K562 (cell line): ENCODE results near the gene ACSL6. TPM values are rescaled to one million over a fixed set of nuclear protein-coding genes. Genes with fewer than 3 reads are reported as not detected.

Experiments used
- ATAC-seq: fragments of 200-7000 bp; cut with Tn5 transposase; 3 replicates; pipeline ENCODE4 v1.9.1; 2020; ENCODE audit warnings: moderate library complexity
- BruUV-seq: library from RNA; stranded (reverse); fragments of 400-500 nt; replicated peaks from 2 replicates; lab custom pipeline; 2021; lab: Mats Ljungman, UMichigan
- CTCF ChIA-PET: fragments of 300-600 bp; formaldehyde crosslinking; extraction: SDS; loops from one replicate; lab custom pipeline; 2021; ENCODE audit warnings: low intra/inter-chr PET ratio; lab: Yijun Ruan, JAX
- POLR2A ChIA-PET: fragments of 300-600, 350-650 bp; sonication (Branson Sonifier 250); formaldehyde crosslinking; extraction: SDS; loops from one replicate; lab custom pipeline; 2021; ENCODE audit warnings: antibody characterized with exemption, inconsistent platforms; lab: Yijun Ruan, JAX
- DNase-seq, 4 experiments: peaks; one replicate each; pipeline versions ENCODE4 v3.0.0 to v3.0.0-alpha.2; 2011 to 2018; ENCODE audit warnings: low spot score in 3 of 4, mixed read lengths in 3 of 4; ENCODE audit errors: extremely low read depth in 1 of 4
- FAIRE-seq: peaks from 2 replicates; lab custom pipeline; 2011; peaks lifted over from hg19 to GRCh38; lab: Jason Lieb, UNC
- H2AFZ ChIP-seq: 2 replicates; pipeline ENCODE4 v1.6.0; 2011; ENCODE audit warnings: low read depth, low read length, control low read depth, inconsistent platforms
- H3K27ac ChIP-seq: fragments of 200-600 bp; 3 replicates; pipeline ENCODE4 v1.8.0; 2011; ENCODE audit warnings: low read depth, mild to moderate bottlenecking, control low read depth, inconsistent platforms, low read length, moderate library complexity, mixed read lengths; ENCODE audit errors: extremely low read depth
- H3K27me3 ChIP-seq, 2 experiments: fragments of 300-600 bp in 1 of 2; 2 replicates in 1 of 2; 3 replicates in 1 of 2; pipeline versions ENCODE4 v1.6.0 to v1.8.0; 2011; ENCODE audit warnings: inconsistent platforms in 2 of 2, low read length in 2 of 2, mild to moderate bottlenecking in 1 of 2, mixed read lengths in 1 of 2, moderate library complexity in 1 of 2; ENCODE audit not compliant: control insufficient read depth in 2 of 2, insufficient read depth in 2 of 2
- H3K36me3 ChIP-seq: fragments of 300-600 bp; 3 replicates; pipeline ENCODE4 v1.8.0; 2011; ENCODE audit warnings: mild to moderate bottlenecking, low read length, inconsistent platforms; ENCODE audit not compliant: control insufficient read depth, insufficient read depth
- H3K4me1 ChIP-seq, 2 experiments: fragments of 200-600 bp in 1 of 2; replicated peaks in 1 of 2; 2 replicates in 1 of 2; 3 replicates in 1 of 2; pipeline versions ENCODE4 v1.5.1 to v1.8.0; 2011; ENCODE audit warnings: inconsistent platforms in 2 of 2, low read length in 2 of 2, mild to moderate bottlenecking in 1 of 2, mixed read lengths in 1 of 2, moderate library complexity in 1 of 2; ENCODE audit not compliant: control insufficient read depth in 2 of 2, insufficient read depth in 2 of 2
- H3K4me2 ChIP-seq: 2 replicates; pipeline ENCODE4 v1.6.1; 2011; ENCODE audit warnings: low read length, control low read depth, inconsistent platforms, mixed read lengths; ENCODE audit not compliant: insufficient read depth
- H3K4me3 ChIP-seq: fragments of 200-600 bp; sonication (generic), shearing (Covaris generic); 2 replicates; pipeline ENCODE4 v1.5.1; 2016; ENCODE audit warnings: control low read depth, inconsistent platforms
- H3K79me2 ChIP-seq: fragments of 200-600 bp; 3 replicates; pipeline ENCODE4 v1.8.0; 2011; ENCODE audit warnings: low read length, inconsistent platforms; ENCODE audit not compliant: control insufficient read depth, insufficient read depth
- H3K9ac ChIP-seq, 2 experiments: 2 replicates each; pipeline versions ENCODE4 v1.6.0 to v1.6.1; 2011; ENCODE audit warnings: low read depth in 2 of 2, low read length in 2 of 2, control low read depth in 1 of 2, inconsistent platforms in 1 of 2, mild to moderate bottlenecking in 1 of 2, mixed read lengths in 1 of 2; ENCODE audit not compliant: insufficient read depth in 1 of 2
- H3K9me1 ChIP-seq: one replicate; pipeline ENCODE4 v1.6.0; 2011; ENCODE audit warnings: inconsistent platforms, mild to moderate bottlenecking, low read length, moderate library complexity; ENCODE audit not compliant: control insufficient read depth, insufficient read depth
- H3K9me3 ChIP-seq: replicated peaks from 2 replicates; pipeline ENCODE4 v1.5.1; 2011; ENCODE audit warnings: low read depth, low read length, inconsistent platforms; ENCODE audit not compliant: control insufficient read depth, insufficient read depth
- H4K20me1 ChIP-seq: replicated peaks from 2 replicates; pipeline ENCODE4 v1.6.1; 2011; ENCODE audit warnings: low read length, inconsistent platforms, mixed read lengths; ENCODE audit not compliant: control insufficient read depth, insufficient read depth
- CBFB ChIP-seq: sonication (generic); formaldehyde crosslinking; IDR thresholded peaks from 2 replicates; pipeline ENCODE4 v1.4.0; 2020; ENCODE audit warnings: mild to moderate bottlenecking, missing genetic modification reagents
- HDAC1 ChIP-seq, 2 experiments: fragments of 450-650 bp; IDR thresholded peaks; 2 replicates each; pipeline ENCODE4 v1.6.1; 2016 to 2017; ENCODE audit warnings: inconsistent platforms in 1 of 2, mild to moderate bottlenecking in 1 of 2, moderate library complexity in 1 of 2
- KHSRP ChIP-seq: fragments of 450-650 bp; IDR thresholded peaks from 2 replicates; pipeline ENCODE4 v1.6.1; 2017
- MCM2 ChIP-seq: fragments of 450-650 bp; IDR thresholded peaks from 2 replicates; pipeline ENCODE4 v1.6.1; 2017; ENCODE audit warnings: low read depth, mild to moderate bottlenecking
- NCOA6 ChIP-seq: fragments of 450-650 bp; IDR thresholded peaks from 2 replicates; pipeline ENCODE4 v1.6.1; 2017; ENCODE audit warnings: mild to moderate bottlenecking
- RB1 ChIP-seq: fragments of 450-650 bp; IDR thresholded peaks from 2 replicates; pipeline ENCODE4 v1.6.1; 2017; ENCODE audit warnings: low read depth, mild to moderate bottlenecking
- THRAP3 ChIP-seq: fragments of 450-650 bp; IDR thresholded peaks from 2 replicates; pipeline ENCODE4 v1.6.1; 2016; ENCODE audit warnings: mild to moderate bottlenecking, inconsistent platforms, borderline replicate concordance
- ZFP1 ChIP-seq: fragments of 450-650 bp; formaldehyde crosslinking; IDR thresholded peaks from 2 replicates; pipeline ENCODE4 v1.4.0; 2020; ENCODE audit warnings: mild to moderate bottlenecking, mixed read lengths
- ZNF224 ChIP-seq: sonication (generic); formaldehyde crosslinking; IDR thresholded peaks from 2 replicates; pipeline ENCODE4 v1.8.0; 2022; ENCODE audit warnings: mild to moderate bottlenecking, missing genetic modification reagents
- ZNF24 ChIP-seq: fragments of 450-650 bp; IDR thresholded peaks from 2 replicates; pipeline ENCODE4 v1.6.1; 2016
- WGBS: fragments of 100-300 bp; shearing (Covaris generic); methylation state at CpG from one replicate; pipeline ENCODE4 v1.1.6; 2016; ENCODE audit warnings: low coverage, mixed read lengths; ENCODE audit not compliant: insufficient coverage; ENCODE audit errors: missing lambda C conversion rate; 5-methylcytosine and 5-hydroxymethylcytosine counted together
- in situ Hi-C: fragments of 300-500 bp; cut with MboI; formaldehyde crosslinking; loops from 4 replicates; pipeline ENCODE4 v1.15.0; 2018; ENCODE audit warnings: inconsistent platforms, mixed read lengths
- intact Hi-C: fragments of 100-400 bp; cut with micrococcal nuclease; formaldehyde crosslinking; loops from 2 replicates; pipeline ENCODE4 v1.14.2; 2022
- polyA plus RNA-seq, 8 experiments: library from polyadenylated mRNA; depleted of rRNA in 4 of 8; stranded (reverse) in 5 of 8; unstranded in 3 of 8; fragments of >200 nt; fragmentation: Nextera tagmentation in 2 of 8; fragmentation: Illumina TruSeq in 1 of 8; extraction: Ambion mirVana in 2 of 8; extraction: Trizol in 1 of 8; gene quantifications; 2 replicates each; pipeline versions ENCODE4 v1.2.1 to v1.2.3, GENCODE V29; 2011 to 2014; ENCODE audit warnings: inconsistent platforms in 1 of 8, missing spikeins in 1 of 8
- total RNA-seq, 7 experiments: library from RNA; depleted of rRNA in 6 of 7; stranded (reverse); fragments of >200 nt in 6 of 7; fragmentation: Illumina TruSeq in 2 of 7; extraction: Trizol in 2 of 7; gene quantifications; 2 replicates each; pipeline versions ENCODE4 v1.2.1 to v1.2.3, GENCODE V29; 2011 to 2021; ENCODE audit warnings: low replicate concordance in 1 of 7
- TF ChIP-seq, protein P1 (sequence below), 2 experiments: fragments of 450-650 bp in 1 of 2; sonication (generic) in 1 of 2; formaldehyde crosslinking in 1 of 2; IDR thresholded peaks in 1 of 2; conservative IDR thresholded peaks in 1 of 2; 2 replicates each; pipeline versions ENCODE4 v1.6.1 to v1.8.1; 2016 to 2023; ENCODE audit warnings: mild to moderate bottlenecking in 2 of 2, moderate library complexity in 2 of 2, inconsistent platforms in 1 of 2, missing genetic modification reagents in 1 of 2

Gene ACSL6
- total and polyA plus RNA-seq, 9 of the 15 experiments (the other 6 are each of a cell fraction or from before 2014, with no cell fraction given) = 0.50 to 1.5 (median 0.69) TPM

DNA sequence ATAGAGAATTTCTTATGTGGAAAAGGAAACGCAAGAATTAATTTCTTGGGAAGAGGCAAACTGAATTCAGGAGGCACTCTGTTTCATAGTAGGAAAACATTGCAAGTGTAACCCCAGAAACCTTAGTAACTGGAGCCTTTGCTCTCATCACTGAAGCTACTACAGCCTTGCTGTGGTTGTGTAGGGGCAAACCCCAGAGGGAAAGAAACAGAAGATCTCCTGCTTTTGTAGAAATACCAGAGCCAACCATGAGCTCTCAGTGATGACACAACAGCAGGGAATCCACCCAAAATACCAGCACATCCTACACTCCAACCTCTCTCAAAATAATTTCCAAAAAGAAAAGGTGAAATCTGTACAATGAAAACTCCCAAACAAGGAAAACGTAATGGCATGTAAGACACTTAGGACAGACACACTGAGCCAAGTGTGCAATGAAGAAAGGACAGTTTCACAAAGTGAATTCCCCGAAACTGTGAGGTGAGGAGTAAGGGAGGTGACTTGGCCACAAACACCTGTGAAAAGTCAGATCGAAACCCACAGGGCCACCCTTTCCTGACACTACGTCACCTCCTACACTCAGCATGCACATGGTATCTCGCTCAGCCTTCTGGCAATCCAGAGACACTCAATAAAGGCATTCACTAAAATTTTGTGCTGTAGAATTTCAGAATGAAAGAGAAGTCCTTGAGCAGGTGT, 8.5 kb upstream of the ACSL6 start:
- H3K4me2 ChIP-seq = no peak overlapping the region; the same call in 1 of the 2 replicates
- no peaks in the 10 kb centered on the region for H3K79me2 ChIP-seq
- ATAC-seq = peak; percentile 46; the same call in 2 of the 3 replicates
- POLR2A ChIA-PET = no interaction called here
- H3K27ac ChIP-seq = no peak overlapping the region
- H3K9ac ChIP-seq = no peak overlapping the region
- no peaks in the 10 kb centered on the region for H3K9me3 ChIP-seq
- H3K27me3 ChIP-seq = peaks cover 18 to 35% of the 10 kb centered on the region in 2 experiments
- CTCF ChIA-PET = no interaction called here
- no peaks in the 10 kb centered on the region for H3K36me3 ChIP-seq
- intact Hi-C loops (no loop called here), in situ Hi-C loops (loop anchor here (25.0 kb wide), 1 partner anchor 583 kb away; no protein-coding TSS in a partner anchor)
- no peak overlapping the region for H3K4me3 ChIP-seq
- peaks cover 4 to 9% of the 10 kb centered on the region in 2 experiments; a peak in 3 of 5 replicates for H3K4me1 ChIP-seq
- DNase-seq = no peak
- FAIRE-seq = no peak
- BruUV-seq = no TSS peak
- H3K9me1 ChIP-seq = no peaks in the 10 kb centered on the region
- TF ChIP-seq ZFP1 (CRISPR knock-in tag) (no peak), NCOA6 (no peak), ZNF24 (no peak), HDAC1 (IDR thresholded peaks at IDR 0.05) (no peak), ZNF224 (CRISPR knock-in tag) (no peak), KHSRP (no peak), CBFB (CRISPR knock-in tag) (no peak), RB1 (no peak), MCM2 (no peak), THRAP3 (no peak)
- TF ChIP-seq, protein P1, sequence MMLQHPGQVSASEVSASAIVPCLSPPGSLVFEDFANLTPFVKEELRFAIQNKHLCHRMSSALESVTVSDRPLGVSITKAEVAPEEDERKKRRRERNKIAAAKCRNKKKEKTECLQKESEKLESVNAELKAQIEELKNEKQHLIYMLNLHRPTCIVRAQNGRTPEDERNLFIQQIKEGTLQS (IDR thresholded peaks at IDR 0.05) = no peak
- TF ChIP-seq, protein P1 (CRISPR knock-in tag; conservative IDR thresholded peaks at IDR 0.05) = no peak
- no peak overlapping the region for H2AFZ ChIP-seq
- WGBS = 5% methylated on average over 6 of the region's 6 CpGs
- 0 out of 2 replicates have a peak, but pooled peaks cover 4% of the 10 kb centered on the region for H4K20me1 ChIP-seq
